Lower leg skin (tissue), 4 donors: ENCODE data around the gene TTC39C. TPM values are rescaled to one million over a fixed set of nuclear protein-coding genes. Genes with fewer than 3 reads are reported as not detected.

Experiments used
- DNase-seq, 2 donors: peaks; one replicate each; pipeline ENCODE4 v3.0.0-alpha.2; 2019; ENCODE audit warnings: low spot score in 2 of 2
- H3K4me3 ChIP-seq: fragments of 200-600 bp; sonication (generic); 2 replicates; pipeline ENCODE4 v1.5.1; 2017; ENCODE audit warnings: mild to moderate bottlenecking, low read depth; ENCODE audit not compliant: poor library complexity, severe bottlenecking
- CTCF ChIP-seq, 3 donors: fragments of 450-650 bp; IDR thresholded peaks; one replicate each; pipeline ENCODE4 v1.5.1; 2016; ENCODE audit warnings: antibody characterized with exemption in 3 of 3, mild to moderate bottlenecking in 3 of 3, moderate library complexity in 2 of 3
- POLR2A ChIP-seq, 2 donors: fragments of 450-650 bp; IDR thresholded peaks; one replicate each; pipeline ENCODE4 v1.6.1; 2016 to 2017; ENCODE audit warnings: antibody characterized with exemption in 2 of 2, mild to moderate bottlenecking in 1 of 2, moderate library complexity in 1 of 2
- WGBS, 2 donors: methylation state at CpG; one replicate each; pipeline ENCODE4 v1.1.5; 2018; 5-methylcytosine and 5-hydroxymethylcytosine counted together
- intact Hi-C: fragments of 100-400 bp; cut with DNase I; formaldehyde crosslinking; loops from one replicate; pipeline ENCODE4 v1.15.0; 2023; ENCODE audit warnings: low total_unique reads
- total RNA-seq, 4 donors: library from RNA; depleted of rRNA; stranded (reverse); fragments of >200 nt; gene quantifications; one replicate each; pipeline ENCODE4 v1.1.0, GENCODE V29; 2016

Gene TTC39C
- total RNA-seq, 4 donors from 2014 or later, result 66.6 to 96.7 (median 82.1) TPM

- no peak overlapping the region for H3K4me3 ChIP-seq
- intact Hi-C loops, result no loop called here
- TF ChIP-seq POLR2A (IDR thresholded peaks at IDR 0.05), result no peak
- no peak for TF ChIP-seq CTCF (IDR thresholded peaks at IDR 0.05)
- DNase-seq, result no peak
- 84 to 88% methylated on average over 5 of the region's 5 CpGs for WGBS, 2 donors
Measured at GRCh38 chr18:24011123-24011917, 3.2 kb upstream of the TTC39C start.

GRCh38 chr18:24013051-24013450 lies 1.5 kb upstream of the TTC39C start:
- 35 to 38% methylated on average over 2 of the region's 2 CpGs for WGBS, 2 donors
- TF ChIP-seq CTCF (IDR thresholded peaks at IDR 0.05) (no peak), POLR2A (IDR thresholded peaks at IDR 0.05) (no peak)
- H3K4me3 ChIP-seq, result no peak overlapping the region
- DNase-seq, result no peak
- intact Hi-C loops, result no loop called here

- 1% methylated on average over 35 to 44 of the region's 50 CpGs for WGBS, 2 donors
- intact Hi-C loops, result no loop called here
- peak overlapping the region; percentile 61 for H3K4me3 ChIP-seq
- DNase-seq, result peak; percentile 41 to 92
- no peak for TF ChIP-seq POLR2A (IDR thresholded peaks at IDR 0.05)
- no peak for TF ChIP-seq CTCF (IDR thresholded peaks at IDR 0.05)
Measured at GRCh38 chr18:24014986-24015638, 558 bp downstream of the TTC39C start.

GRCh38 chr18:24015639-24016631 lies 1.4 kb downstream of the TTC39C start:
- TF ChIP-seq CTCF (IDR thresholded peaks at IDR 0.05), result no peak
- intact Hi-C loops, result no loop called here
- DNase-seq, result no peak
- WGBS, 2 donors, result 20% methylated on average over 17 of the region's 17 CpGs
- peak overlapping the region; percentile 61 for H3K4me3 ChIP-seq

GRCh38 chr18:24016643-24017042 lies 2.1 kb downstream of the TTC39C start:
- intact Hi-C loops, result no loop called here
- WGBS, 2 donors, result 43 to 48% methylated on average over 2 of the region's 2 CpGs
- no peak for DNase-seq
- H3K4me3 ChIP-seq, result no peak overlapping the region
- no peak for TF ChIP-seq POLR2A (IDR thresholded peaks at IDR 0.05)
- TF ChIP-seq CTCF (IDR thresholded peaks at IDR 0.05), result no peak
